ENCODE measurements around the gene PURB.

DNA sequence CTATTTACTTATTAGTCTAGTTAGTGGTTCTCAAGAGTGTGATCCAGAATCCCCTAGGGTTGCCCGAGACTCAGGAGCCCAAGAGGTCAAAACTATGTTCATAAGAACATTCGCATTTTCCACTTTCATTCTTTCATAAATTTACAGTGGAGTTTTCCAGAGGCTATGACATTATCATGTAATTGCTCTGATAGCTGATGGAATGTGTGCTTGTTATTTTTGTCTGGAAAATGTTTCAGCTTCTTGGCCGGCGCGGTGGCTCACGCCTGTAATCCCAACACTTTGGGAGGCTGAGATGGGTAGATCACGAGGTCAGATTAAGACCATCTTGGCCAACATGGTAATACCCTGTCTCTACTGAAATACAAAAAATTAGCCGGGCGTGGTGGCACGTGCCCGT is 10.1 kb downstream of the PURB start:
- TF ChIP-seq, protein P1, sequence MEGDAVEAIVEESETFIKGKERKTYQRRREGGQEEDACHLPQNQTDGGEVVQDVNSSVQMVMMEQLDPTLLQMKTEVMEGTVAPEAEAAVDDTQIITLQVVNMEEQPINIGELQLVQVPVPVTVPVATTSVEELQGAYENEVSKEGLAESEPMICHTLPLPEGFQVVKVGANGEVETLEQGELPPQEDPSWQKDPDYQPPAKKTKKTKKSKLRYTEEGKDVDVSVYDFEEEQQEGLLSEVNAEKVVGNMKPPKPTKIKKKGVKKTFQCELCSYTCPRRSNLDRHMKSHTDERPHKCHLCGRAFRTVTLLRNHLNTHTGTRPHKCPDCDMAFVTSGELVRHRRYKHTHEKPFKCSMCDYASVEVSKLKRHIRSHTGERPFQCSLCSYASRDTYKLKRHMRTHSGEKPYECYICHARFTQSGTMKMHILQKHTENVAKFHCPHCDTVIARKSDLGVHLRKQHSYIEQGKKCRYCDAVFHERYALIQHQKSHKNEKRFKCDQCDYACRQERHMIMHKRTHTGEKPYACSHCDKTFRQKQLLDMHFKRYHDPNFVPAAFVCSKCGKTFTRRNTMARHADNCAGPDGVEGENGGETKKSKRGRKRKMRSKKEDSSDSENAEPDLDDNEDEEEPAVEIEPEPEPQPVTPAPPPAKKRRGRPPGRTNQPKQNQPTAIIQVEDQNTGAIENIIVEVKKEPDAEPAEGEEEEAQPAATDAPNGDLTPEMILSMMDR (IDR thresholded peaks at IDR 0.05 in 2 of 3, conservative IDR thresholded peaks at IDR 0.05 in 1 of 3; ENCODE audit: insufficient read depth in 2 of 3, low read depth in 1 of 3, low read length in 3 of 3) = no peak
- TF ChIP-seq, protein P2, sequence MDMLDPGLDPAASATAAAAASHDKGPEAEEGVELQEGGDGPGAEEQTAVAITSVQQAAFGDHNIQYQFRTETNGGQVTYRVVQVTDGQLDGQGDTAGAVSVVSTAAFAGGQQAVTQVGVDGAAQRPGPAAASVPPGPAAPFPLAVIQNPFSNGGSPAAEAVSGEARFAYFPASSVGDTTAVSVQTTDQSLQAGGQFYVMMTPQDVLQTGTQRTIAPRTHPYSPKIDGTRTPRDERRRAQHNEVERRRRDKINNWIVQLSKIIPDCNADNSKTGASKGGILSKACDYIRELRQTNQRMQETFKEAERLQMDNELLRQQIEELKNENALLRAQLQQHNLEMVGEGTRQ (CRISPR knock-in tag; IDR thresholded peaks at IDR 0.05) = no peak
- TF ChIP-seq HNRNPUL1 (IDR thresholded peaks at IDR 0.05; ENCODE audit: low read length) = no peak
- no peak for TF ChIP-seq MAFK (IDR thresholded peaks at IDR 0.05; ENCODE audit: low read length)
- no peak for TF ChIP-seq MEIS2 (IDR thresholded peaks at IDR 0.05; ENCODE audit: partially characterized antibody)
- TF ChIP-seq, protein P3, sequence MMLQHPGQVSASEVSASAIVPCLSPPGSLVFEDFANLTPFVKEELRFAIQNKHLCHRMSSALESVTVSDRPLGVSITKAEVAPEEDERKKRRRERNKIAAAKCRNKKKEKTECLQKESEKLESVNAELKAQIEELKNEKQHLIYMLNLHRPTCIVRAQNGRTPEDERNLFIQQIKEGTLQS (IDR thresholded peaks at IDR 0.05) = no peak
- TF ChIP-seq, protein P3 (CRISPR knock-in tag; conservative IDR thresholded peaks at IDR 0.05) = no peak
- no peak for TF ChIP-seq POLR2A (conservative IDR thresholded peaks at IDR 0.05)
- TF ChIP-seq, protein P4, sequence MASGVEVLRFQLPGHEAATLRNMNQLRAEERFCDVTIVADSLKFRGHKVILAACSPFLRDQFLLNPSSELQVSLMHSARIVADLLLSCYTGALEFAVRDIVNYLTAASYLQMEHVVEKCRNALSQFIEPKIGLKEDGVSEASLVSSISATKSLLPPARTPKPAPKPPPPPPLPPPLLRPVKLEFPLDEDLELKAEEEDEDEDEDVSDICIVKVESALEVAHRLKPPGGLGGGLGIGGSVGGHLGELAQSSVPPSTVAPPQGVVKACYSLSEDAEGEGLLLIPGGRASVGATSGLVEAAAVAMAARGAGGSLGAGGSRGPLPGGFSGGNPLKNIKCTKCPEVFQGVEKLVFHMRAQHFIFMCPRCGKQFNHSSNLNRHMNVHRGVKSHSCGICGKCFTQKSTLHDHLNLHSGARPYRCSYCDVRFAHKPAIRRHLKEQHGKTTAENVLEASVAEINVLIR (CRISPR knock-in tag; IDR thresholded peaks at IDR 0.05) = no peak
- TF ChIP-seq ZKSCAN8 (CRISPR knock-in tag; IDR thresholded peaks at IDR 0.05) = no peak
- TF ChIP-seq FOXJ3 (CRISPR knock-in tag; IDR thresholded peaks at IDR 0.05) = no peak

All from K562 (cell line).